ENCODE data around the gene NSD1.

NSD1 gene

DNA sequence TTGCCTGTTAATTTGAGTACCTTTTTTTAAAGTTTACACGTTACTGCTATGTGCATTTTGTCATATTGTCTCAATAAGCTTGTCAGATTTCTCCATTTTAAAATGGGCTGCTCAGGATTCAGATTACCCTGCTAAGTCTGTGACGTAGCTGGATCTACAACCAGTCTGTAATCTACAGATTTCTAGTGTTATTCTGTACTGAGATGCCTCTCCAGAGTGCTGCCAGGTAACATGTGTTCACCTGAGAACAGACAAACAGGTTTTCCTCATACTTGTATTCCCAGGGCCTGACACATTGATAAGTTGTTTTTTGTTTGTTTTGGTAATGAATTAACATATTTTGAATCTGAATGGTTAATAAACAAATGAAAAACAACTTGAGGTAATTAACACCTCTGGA lies 154.6 kb downstream of the NSD1 start:
- in situ Hi-C loops (cut with HindIII; ENCODE audit: low sequenced_read_pairs) = no loop called here
- H3K4me3 ChIP-seq (ENCODE audit: low read depth, low read length) = no peak overlapping the region
- DNase-seq (ENCODE audit: low read depth) = no peak
- TF ChIP-seq, protein P1, sequence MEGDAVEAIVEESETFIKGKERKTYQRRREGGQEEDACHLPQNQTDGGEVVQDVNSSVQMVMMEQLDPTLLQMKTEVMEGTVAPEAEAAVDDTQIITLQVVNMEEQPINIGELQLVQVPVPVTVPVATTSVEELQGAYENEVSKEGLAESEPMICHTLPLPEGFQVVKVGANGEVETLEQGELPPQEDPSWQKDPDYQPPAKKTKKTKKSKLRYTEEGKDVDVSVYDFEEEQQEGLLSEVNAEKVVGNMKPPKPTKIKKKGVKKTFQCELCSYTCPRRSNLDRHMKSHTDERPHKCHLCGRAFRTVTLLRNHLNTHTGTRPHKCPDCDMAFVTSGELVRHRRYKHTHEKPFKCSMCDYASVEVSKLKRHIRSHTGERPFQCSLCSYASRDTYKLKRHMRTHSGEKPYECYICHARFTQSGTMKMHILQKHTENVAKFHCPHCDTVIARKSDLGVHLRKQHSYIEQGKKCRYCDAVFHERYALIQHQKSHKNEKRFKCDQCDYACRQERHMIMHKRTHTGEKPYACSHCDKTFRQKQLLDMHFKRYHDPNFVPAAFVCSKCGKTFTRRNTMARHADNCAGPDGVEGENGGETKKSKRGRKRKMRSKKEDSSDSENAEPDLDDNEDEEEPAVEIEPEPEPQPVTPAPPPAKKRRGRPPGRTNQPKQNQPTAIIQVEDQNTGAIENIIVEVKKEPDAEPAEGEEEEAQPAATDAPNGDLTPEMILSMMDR (IDR thresholded peaks at IDR 0.05; ENCODE audit: low read depth, low read length, missing control alignments) = no peak

DNA sequence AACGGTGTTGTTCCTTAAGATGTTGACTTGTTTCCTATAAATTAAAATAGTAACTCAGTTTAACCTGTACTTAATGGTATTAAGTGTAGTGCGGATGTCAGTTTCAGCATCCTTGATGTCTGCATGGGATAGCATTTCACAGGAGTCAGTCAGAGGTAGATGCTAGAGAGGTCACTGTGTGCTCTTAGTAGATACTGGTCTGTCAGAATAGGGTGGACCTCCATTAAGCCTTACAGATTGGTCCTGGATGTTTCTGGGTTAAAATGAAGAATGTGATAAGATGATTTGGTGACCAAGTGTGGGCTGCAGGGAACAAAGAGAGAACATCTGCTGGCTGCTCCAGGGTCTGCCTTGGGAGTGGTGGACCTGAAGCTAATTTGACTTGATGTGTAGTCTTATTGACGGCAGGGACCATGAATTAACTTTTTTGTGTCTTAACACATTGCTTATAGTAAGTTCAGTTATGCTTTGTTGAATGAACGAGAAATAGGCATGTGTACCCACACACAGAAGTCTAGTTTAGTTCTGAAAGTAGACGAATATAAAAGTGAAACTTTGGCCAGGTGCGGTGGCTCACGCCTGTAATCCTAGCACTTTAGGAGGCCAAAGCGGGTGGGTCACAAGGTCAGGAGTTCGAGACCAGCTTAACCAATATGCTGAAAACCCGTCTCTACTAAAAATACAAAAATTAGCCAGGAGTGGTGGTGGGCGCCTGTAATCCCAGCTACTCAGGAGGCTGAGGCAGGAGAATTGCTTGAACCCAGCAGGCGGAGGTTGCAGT lies 157.4 kb downstream of the NSD1 start:
- TF ChIP-seq, protein P1 (IDR thresholded peaks at IDR 0.05; ENCODE audit: low read depth, low read length, missing control alignments) = no peak
- DNase-seq (ENCODE audit: low read depth) = no peak
- H3K4me3 ChIP-seq (ENCODE audit: low read depth, low read length) = no peak overlapping the region
- in situ Hi-C loops (cut with HindIII; ENCODE audit: low sequenced_read_pairs) = no loop called here

DNA sequence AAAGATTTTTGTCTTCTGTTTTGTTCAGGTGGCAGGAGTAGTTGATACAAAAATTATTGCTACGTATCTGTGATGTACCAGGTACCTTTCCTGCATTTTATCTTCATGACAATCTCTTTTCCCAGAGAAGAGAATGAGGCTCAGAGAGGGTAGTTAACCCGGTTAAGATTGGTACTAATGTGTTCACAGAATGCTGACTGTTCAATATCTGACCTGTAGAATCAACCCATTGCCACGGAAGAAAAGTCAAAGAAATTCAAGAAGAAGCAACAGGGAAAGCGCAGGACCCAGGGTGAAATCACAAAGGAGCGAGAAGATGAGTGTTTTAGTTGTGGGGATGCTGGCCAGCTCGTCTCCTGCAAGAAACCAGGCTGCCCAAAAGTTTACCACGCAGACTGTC lies 158.2 kb downstream of the NSD1 start:
- no peak for DNase-seq (ENCODE audit: low read depth)
- H3K4me3 ChIP-seq (ENCODE audit: low read depth, low read length) = no peak overlapping the region
- in situ Hi-C loops (cut with HindIII; ENCODE audit: low sequenced_read_pairs) = no loop called here
- TF ChIP-seq, protein P1 (IDR thresholded peaks at IDR 0.05; ENCODE audit: low read depth, low read length, missing control alignments) = no peak

DNA sequence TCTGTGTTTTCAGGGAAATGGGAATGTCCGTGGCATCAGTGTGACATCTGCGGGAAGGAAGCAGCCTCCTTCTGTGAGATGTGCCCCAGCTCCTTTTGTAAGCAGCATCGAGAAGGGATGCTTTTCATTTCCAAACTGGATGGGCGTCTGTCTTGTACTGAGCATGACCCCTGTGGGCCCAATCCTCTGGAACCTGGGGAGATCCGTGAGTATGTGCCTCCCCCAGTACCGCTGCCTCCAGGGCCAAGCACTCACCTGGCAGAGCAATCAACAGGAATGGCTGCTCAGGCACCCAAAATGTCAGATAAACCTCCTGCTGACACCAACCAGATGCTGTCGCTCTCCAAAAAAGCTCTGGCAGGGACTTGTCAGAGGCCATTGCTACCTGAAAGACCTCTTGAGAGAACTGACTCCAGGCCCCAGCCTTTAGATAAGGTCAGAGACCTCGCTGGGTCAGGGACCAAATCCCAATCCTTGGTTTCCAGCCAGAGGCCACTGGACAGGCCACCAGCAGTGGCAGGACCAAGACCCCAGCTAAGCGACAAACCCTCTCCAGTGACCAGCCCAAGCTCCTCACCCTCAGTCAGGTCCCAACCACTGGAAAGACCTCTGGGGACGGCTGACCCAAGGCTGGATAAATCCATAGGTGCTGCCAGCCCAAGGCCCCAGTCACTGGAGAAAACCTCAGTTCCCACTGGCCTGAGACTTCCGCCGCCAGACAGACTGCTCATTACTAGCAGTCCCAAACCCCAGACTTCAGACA lies 160.4 kb downstream of the NSD1 start:
- H3K4me3 ChIP-seq (ENCODE audit: low read depth, low read length) = no peak overlapping the region
- in situ Hi-C loops (cut with HindIII; ENCODE audit: low sequenced_read_pairs) = no loop called here
- TF ChIP-seq, protein P1 (IDR thresholded peaks at IDR 0.05; ENCODE audit: low read depth, low read length, missing control alignments) = no peak
- no peak for DNase-seq (ENCODE audit: low read depth)

DNA sequence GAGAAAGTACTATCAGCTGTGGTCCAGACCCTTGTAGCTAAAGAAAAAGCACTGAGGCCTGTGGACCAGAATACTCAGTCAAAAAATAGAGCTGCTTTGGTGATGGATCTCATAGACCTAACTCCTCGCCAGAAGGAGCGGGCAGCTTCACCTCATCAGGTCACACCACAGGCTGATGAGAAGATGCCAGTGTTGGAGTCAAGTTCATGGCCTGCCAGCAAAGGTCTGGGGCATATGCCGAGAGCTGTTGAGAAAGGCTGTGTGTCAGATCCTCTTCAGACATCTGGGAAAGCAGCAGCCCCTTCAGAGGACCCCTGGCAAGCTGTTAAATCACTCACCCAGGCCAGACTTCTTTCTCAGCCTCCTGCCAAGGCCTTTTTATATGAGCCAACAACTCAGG lies 161.1 kb downstream of the NSD1 start:
- TF ChIP-seq, protein P1 (IDR thresholded peaks at IDR 0.05; ENCODE audit: low read depth, low read length, missing control alignments) = no peak
- in situ Hi-C loops (cut with HindIII; ENCODE audit: low sequenced_read_pairs) = no loop called here
- no peak overlapping the region for H3K4me3 ChIP-seq (ENCODE audit: low read depth, low read length)
- DNase-seq (ENCODE audit: low read depth) = no peak

DNA sequence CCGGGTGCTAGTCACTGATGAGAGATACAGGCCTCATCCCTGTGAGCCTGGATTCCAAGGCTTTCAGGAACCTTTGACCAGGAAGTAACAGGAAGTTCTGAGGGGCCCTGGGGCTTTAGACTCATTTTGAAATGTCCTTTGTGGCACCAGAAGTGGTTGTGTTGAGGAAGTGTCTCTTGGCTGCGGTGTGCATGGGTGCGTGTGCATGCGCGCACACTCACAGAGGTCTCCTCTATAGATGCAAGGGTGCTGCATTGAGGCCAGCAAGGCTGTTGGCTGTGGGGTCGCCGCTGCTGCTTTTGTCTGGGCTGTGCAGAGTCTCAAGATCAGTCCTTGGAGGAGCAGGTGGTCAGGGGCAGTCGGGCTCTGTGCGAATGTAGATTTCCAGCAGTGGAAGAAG lies 162.4 kb downstream of the NSD1 start:
- no peak overlapping the region for H3K4me3 ChIP-seq (ENCODE audit: low read depth, low read length)
- in situ Hi-C loops (cut with HindIII; ENCODE audit: low sequenced_read_pairs) = no loop called here
- TF ChIP-seq, protein P1 (IDR thresholded peaks at IDR 0.05; ENCODE audit: low read depth, low read length, missing control alignments) = no peak
- DNase-seq (ENCODE audit: low read depth) = no peak
